ENCODE data around the gene FRY. TPM values are rescaled to one million over a fixed set of nuclear protein-coding genes. Genes with fewer than 3 reads are reported as not detected.

The FRY gene
- total RNA-seq, 4 donors from 2014 or later = 99.5 to 285 (median 158) TPM

- H3K4me3 ChIP-seq = no peak overlapping the region
- no peaks in the 10 kb centered on the region for H3K9me3 ChIP-seq
- H3K27me3 ChIP-seq = no peaks in the 10 kb centered on the region
- no peak for ATAC-seq
- TF ChIP-seq POLR2AphosphoS5 (IDR thresholded peaks at IDR 0.05) (no peak), EP300 (IDR thresholded peaks at IDR 0.05) (no peak), POLR2A (IDR thresholded peaks at IDR 0.05) (no peak), CTCF (IDR thresholded peaks at IDR 0.05) (no peak)
- no peak overlapping the region for H3K27ac ChIP-seq
- H3K36me3 ChIP-seq = peaks cover 0 to 51% of the 10 kb centered on the region in 2 donors
- no peaks in the 10 kb centered on the region for H3K4me1 ChIP-seq
- 87 to 94% methylated on average over 2 of the region's 2 CpGs for WGBS, 2 donors (ENCODE audit: low coverage in 1 of 2)
Measured at GRCh38 chr13:32187651-32188050, 156.1 kb downstream of the FRY start.

- TF ChIP-seq CTCF (IDR thresholded peaks at IDR 0.05) (no peak), POLR2A (IDR thresholded peaks at IDR 0.05) (no peak), POLR2AphosphoS5 (IDR thresholded peaks at IDR 0.05) (no peak), EP300 (IDR thresholded peaks at IDR 0.05) (no peak)
- Histone ChIP-seq H3K9me3 (no peaks in the 10 kb centered on the region), H3K4me1 (peaks cover 0 to 6% (median 0%) of the 10 kb centered on the region in 3 donors), H3K27ac (no peak overlapping the region), H3K36me3 (peaks cover 0 to 22% of the 10 kb centered on the region in 2 donors), H3K27me3 (no peaks in the 10 kb centered on the region), H3K4me3 (no peak overlapping the region)
- WGBS, 2 donors (ENCODE audit: low coverage in 1 of 2) = 71 to 83% methylated on average over 2 of the region's 2 CpGs
- ATAC-seq = no peak
Measured at GRCh38 chr13:32191452-32191998, 160.0 kb downstream of the FRY start.

- H3K9me3 ChIP-seq = no peaks in the 10 kb centered on the region
- ATAC-seq = no peak
Measured at GRCh38 chr13:32195713-32196112, 164.1 kb downstream of the FRY start.

GRCh38 chr13:32199168-32199567, 167.6 kb downstream of the FRY start:
- 100% methylated on average over 1 of the region's 1 CpG; no CpG with 5 or more reads in 1 of the 2 donors for WGBS, 2 donors (ENCODE audit: low coverage in 1 of 2)
- H3K27ac ChIP-seq = no peak overlapping the region
- H3K36me3 ChIP-seq = peaks cover 0 to 6% of the 10 kb centered on the region in 2 donors
- TF ChIP-seq EP300 (IDR thresholded peaks at IDR 0.05) (no peak), POLR2A (IDR thresholded peaks at IDR 0.05) (no peak), CTCF (IDR thresholded peaks at IDR 0.05) (no peak), POLR2AphosphoS5 (IDR thresholded peaks at IDR 0.05) (no peak)
- no peak for ATAC-seq
- no peaks in the 10 kb centered on the region for H3K27me3 ChIP-seq
- no peaks in the 10 kb centered on the region for H3K9me3 ChIP-seq
- H3K4me3 ChIP-seq = no peak overlapping the region
- peaks cover 0 to 6% (median 0%) of the 10 kb centered on the region in 3 donors for H3K4me1 ChIP-seq

More at GRCh38 chr13:32195713-32196112, 164.1 kb downstream of the FRY start:
- Histone ChIP-seq H3K27ac (no peak overlapping the region), H3K36me3 (no peaks in the 10 kb centered on the region), H3K4me1 (peaks cover 0 to 6% (median 0%) of the 10 kb centered on the region in 3 donors), H3K27me3 (no peaks in the 10 kb centered on the region), H3K4me3 (no peak overlapping the region)
- TF ChIP-seq POLR2A (IDR thresholded peaks at IDR 0.05) (no peak), EP300 (IDR thresholded peaks at IDR 0.05) (no peak), POLR2AphosphoS5 (IDR thresholded peaks at IDR 0.05) (no peak), CTCF (IDR thresholded peaks at IDR 0.05) (no peak)

- TF ChIP-seq POLR2A (IDR thresholded peaks at IDR 0.05) (no peak), POLR2AphosphoS5 (IDR thresholded peaks at IDR 0.05) (no peak)
- H3K27me3 ChIP-seq = no peaks in the 10 kb centered on the region
- peaks cover 0 to 6% of the 10 kb centered on the region in 2 donors for H3K36me3 ChIP-seq
- 79 to 81% methylated on average over 2 of the region's 2 CpGs for WGBS, 2 donors (ENCODE audit: low coverage in 1 of 2)
- no peak for ATAC-seq
- H3K4me3 ChIP-seq = no peak overlapping the region
- peaks cover 0 to 4% (median 0%) of the 10 kb centered on the region in 3 donors for H3K4me1 ChIP-seq
- no peaks in the 10 kb centered on the region for H3K9me3 ChIP-seq
- no peak overlapping the region for H3K27ac ChIP-seq
Measured at GRCh38 chr13:32200741-32201140, 169.2 kb downstream of the FRY start.

Data from gastroesophageal sphincter (tissue), 4 donors.